ENCODE results near the gene LPAR1. TPM values are rescaled to one million over a fixed set of nuclear protein-coding genes. Genes with fewer than 3 reads are reported as not detected.

LPAR1 gene
- total RNA-seq, 1 experiment from 2014 or later = not detected

- in situ Hi-C loops (cut with HindIII; ENCODE audit: low pct_unique_long_range_greater_than_20kb, low sequenced_read_pairs) = no loop called here
Measured at GRCh38 chr9:111041902-111042301, 3.6 kb upstream of the LPAR1 start.

GRCh38 chr9:111040494-111040893 is 2.2 kb upstream of the LPAR1 start:
- in situ Hi-C loops (cut with HindIII; ENCODE audit: low pct_unique_long_range_greater_than_20kb, low sequenced_read_pairs) = no loop called here
- no peak for DNase-seq (ENCODE audit: low read depth, low spot score)

More at GRCh38 chr9:111041902-111042301, 3.6 kb upstream of the LPAR1 start:
- DNase-seq (ENCODE audit: low read depth, low spot score) = no peak

- in situ Hi-C loops (cut with HindIII; ENCODE audit: low pct_unique_long_range_greater_than_20kb, low sequenced_read_pairs) = no loop called here
Measured at GRCh38 chr9:111039231-111039906, 1.1 kb upstream of the LPAR1 start.

GRCh38 chr9:111037708-111038330 is 451 bp downstream of the LPAR1 start:
- DNase-seq (ENCODE audit: low read depth, low spot score) = no peak
- in situ Hi-C loops (cut with HindIII; ENCODE audit: low pct_unique_long_range_greater_than_20kb, low sequenced_read_pairs) = no loop called here

More at GRCh38 chr9:111039231-111039906, 1.1 kb upstream of the LPAR1 start:
- no peak for DNase-seq (ENCODE audit: low read depth, low spot score)

- in situ Hi-C loops (cut with HindIII; ENCODE audit: low pct_unique_long_range_greater_than_20kb, low sequenced_read_pairs) = no loop called here
- no peak for DNase-seq (ENCODE audit: low read depth, low spot score)
Measured at GRCh38 chr9:111037356-111037707, 938 bp downstream of the LPAR1 start.

GRCh38 chr9:111036946-111037345 is 1.3 kb downstream of the LPAR1 start:
- in situ Hi-C loops (cut with HindIII; ENCODE audit: low pct_unique_long_range_greater_than_20kb, low sequenced_read_pairs) = no loop called here
- no peak for DNase-seq (ENCODE audit: low read depth, low spot score)

DNA sequence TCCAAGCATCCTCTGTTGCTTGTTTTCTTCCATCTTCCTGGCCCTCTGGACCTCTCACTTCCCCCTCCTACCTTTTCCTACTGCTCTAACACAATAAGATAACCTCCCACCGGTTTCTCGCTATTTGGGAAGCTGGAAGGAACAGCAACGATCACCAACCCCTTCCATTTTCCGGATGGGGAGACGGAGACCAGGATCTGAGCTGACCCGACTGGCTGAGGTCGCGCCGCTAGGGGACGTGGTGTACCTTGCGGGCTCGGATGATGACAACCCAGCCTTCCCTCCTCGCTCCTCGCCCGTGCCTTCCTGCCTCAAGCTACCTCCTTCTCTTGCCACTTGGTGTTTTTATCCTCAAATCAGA is 1.9 kb downstream of the LPAR1 start:
- peak; percentile 23 for DNase-seq (ENCODE audit: low read depth, low spot score)
- in situ Hi-C loops (cut with HindIII; ENCODE audit: low pct_unique_long_range_greater_than_20kb, low sequenced_read_pairs) = no loop called here

DNA sequence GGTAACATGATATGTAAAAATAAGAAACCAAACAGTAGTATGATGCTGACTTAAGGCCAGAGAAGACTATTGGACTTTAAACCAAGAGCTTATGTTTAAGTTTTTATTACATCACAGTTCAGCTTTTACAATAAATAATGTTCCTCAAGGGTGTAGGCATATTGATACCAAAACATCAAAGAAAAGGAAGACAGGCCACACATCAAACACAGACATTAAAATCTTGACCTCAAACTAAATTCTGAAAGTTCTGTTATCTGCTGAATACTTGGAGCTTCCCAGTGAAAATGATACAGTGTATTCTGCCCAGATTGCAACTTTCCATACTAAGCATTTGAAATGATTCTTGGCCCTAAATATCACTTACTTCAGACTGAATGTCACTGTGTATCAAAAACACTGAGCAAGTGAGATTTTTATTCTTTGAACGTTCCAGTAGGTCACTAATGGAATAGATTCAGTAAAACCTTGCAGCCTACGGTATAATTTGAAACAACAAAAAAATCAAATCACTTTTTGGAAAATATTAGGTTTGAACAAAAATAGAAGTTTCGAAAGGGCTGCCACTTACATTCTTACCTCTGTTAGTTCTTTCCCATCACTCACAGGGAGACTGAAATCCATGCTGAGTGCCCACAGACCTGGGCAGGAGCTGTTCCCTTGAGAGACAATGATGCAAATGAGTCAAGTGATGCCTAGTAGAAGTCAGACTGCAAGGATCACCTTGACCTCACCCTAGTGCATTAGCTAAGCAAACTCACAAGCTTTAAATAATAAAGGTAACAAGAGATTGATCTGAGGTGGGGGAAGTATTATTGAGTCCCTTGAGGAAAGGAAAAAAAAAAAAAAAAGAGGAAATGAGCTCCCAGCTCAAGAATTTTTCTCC is 2.5 kb downstream of the LPAR1 start:
- in situ Hi-C loops (cut with HindIII; ENCODE audit: low pct_unique_long_range_greater_than_20kb, low sequenced_read_pairs) = no loop called here
- DNase-seq (ENCODE audit: low read depth, low spot score) = no peak

DNA sequence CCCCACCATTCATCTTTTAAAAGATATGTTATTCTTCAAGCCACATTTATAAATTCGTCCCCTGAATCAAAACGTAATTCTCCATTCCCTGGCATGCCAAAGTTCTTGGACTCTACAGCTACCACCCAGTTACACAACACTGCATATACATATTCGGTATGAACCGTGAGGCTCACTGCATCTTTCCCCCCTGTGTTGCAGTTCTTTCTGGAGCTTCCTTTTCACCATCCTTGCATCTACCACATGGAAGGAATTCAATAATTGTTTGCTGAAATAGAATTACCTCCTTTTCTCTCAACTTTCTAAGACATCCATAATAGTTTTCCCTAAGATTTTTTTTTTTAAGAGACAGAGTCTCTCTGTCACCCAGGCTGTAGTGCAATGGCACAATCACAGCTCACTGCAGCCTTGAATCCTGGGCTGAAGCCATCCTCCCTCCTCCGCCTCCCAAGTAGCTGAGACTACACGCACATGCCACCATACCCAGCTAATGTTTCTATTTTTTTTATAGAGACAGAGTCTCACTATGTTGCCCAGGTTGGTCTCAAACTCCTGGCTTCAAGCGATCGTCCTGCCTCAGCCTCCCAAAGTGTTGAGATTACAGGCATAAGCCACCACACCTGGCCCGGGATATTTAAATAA is 3.3 kb downstream of the LPAR1 start:
- no peak for DNase-seq (ENCODE audit: low read depth, low spot score)
- in situ Hi-C loops (cut with HindIII; ENCODE audit: low pct_unique_long_range_greater_than_20kb, low sequenced_read_pairs) = no loop called here

- in situ Hi-C loops (cut with HindIII; ENCODE audit: low pct_unique_long_range_greater_than_20kb, low sequenced_read_pairs) = no loop called here
- DNase-seq (ENCODE audit: low read depth, low spot score) = no peak
Measured at GRCh38 chr9:111034170-111034897, 3.9 kb downstream of the LPAR1 start.

- DNase-seq (ENCODE audit: low read depth, low spot score) = no peak
- in situ Hi-C loops (cut with HindIII; ENCODE audit: low pct_unique_long_range_greater_than_20kb, low sequenced_read_pairs) = no loop called here
Measured at GRCh38 chr9:111030492-111030891, 7.8 kb downstream of the LPAR1 start.

GRCh38 chr9:111029260-111029659 is 9.0 kb downstream of the LPAR1 start:
- DNase-seq (ENCODE audit: low read depth, low spot score) = no peak
- in situ Hi-C loops (cut with HindIII; ENCODE audit: low pct_unique_long_range_greater_than_20kb, low sequenced_read_pairs) = no loop called here

DNA sequence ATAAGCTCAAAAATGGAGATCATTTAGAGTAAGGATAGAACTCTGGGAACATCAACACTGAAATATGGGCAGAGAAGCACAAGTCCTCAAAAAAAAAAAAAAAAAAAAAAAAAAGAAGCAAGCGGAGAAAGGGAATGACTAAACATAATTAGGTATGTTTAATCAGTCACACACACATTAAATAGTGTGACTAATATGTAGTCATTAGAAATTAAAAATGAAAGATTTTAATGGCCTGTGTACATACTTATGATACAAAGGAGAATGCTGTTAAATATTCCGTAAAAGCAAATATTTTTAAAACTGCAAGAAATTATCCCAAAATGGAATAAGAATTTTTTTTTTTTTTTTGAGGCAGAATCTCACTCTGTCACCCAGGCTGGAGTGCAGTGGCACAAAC is 10.5 kb downstream of the LPAR1 start:
- DNase-seq (ENCODE audit: low read depth, low spot score) = no peak
- in situ Hi-C loops (cut with HindIII; ENCODE audit: low pct_unique_long_range_greater_than_20kb, low sequenced_read_pairs) = no loop called here

DNA sequence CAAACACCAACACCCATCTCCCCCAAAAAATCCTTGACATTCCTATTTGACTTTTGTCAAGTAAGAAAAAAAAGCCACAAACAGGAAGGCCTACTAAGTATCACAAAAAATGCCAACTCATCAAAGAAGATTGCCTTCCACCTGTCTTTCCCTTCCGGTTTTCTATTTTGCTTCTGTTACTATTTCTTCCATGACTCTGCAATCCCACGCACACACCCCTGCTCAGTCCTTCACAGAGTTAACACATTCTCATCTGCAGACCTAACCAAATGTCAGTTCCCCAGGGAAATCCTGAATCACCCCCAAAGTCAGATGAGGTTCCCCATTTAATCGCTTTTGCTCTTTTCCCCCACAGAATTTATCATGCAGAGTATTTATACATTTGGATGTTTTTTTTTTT is 15.1 kb downstream of the LPAR1 start:
- in situ Hi-C loops (cut with HindIII; ENCODE audit: low pct_unique_long_range_greater_than_20kb, low sequenced_read_pairs) = no loop called here
- DNase-seq (ENCODE audit: low read depth, low spot score) = no peak

DNA sequence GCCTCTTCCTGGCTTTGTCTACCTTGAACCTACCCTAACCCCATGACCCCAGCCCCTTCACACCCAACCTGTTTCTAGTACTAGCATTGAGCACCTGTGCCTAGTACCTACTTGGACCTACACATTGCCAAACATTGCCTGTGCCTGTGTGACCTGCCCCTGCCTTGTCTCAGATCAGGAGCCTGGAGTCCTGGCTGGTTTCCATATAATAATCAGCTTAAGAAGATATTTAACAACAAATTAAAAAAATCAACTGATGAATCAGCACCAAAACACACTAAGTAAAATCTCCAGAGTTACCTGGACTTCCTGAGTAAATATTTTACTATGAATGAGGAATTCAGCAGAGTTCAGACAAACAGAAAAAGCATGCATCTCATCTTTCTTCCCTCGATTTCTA is 17.7 kb downstream of the LPAR1 start:
- in situ Hi-C loops (cut with HindIII; ENCODE audit: low pct_unique_long_range_greater_than_20kb, low sequenced_read_pairs) = no loop called here
- DNase-seq (ENCODE audit: low read depth, low spot score) = no peak

DNA sequence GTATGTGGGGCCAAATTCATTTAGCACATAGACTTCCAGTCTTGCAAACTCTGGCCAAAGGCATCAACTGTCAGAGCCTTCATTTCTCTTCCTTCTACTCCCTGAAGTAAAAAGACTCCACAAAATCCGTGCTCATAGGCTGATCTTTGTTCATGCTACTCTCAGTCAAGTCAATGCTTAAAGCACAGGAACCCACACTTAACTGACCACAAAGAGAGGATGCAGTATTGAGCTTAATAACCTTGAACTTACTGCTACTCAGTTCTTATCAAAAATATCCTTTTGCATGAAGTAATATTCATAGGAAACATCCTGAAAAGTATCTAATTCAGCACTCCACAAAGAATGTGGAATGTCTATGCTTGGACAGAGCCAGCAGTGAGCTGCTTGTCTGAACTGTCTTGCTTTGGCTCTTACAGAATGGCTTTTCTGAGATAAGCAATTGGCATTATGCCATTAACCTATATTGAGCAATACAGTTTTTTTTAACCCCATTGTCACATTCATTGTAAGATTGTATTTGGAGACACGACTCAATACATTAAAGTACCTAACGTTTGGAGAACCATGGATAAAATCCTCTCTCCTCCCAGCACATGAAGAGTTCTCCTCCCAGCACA is 21.7 kb downstream of the LPAR1 start:
- in situ Hi-C loops (cut with HindIII; ENCODE audit: low pct_unique_long_range_greater_than_20kb, low sequenced_read_pairs) = no loop called here

DNA sequence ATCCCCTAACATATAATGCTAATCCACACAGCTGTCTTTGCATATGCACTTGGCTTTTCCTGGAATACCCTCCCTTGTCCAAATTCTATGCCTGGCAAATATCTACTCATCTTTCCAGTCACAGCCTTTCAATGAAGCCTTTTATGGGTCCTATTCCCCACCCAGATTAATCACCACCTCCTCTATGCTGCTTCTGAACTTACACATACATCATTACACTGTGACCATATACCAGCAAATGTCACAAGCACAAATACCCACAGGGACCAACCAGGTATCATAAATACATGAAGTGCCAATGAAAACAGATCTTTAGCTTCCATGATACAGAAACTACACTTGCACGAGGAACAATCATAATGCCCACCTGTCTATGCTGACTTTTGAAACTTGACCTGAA is 22.3 kb downstream of the LPAR1 start:
- no peak for DNase-seq (ENCODE audit: low read depth, low spot score)
- in situ Hi-C loops (cut with HindIII; ENCODE audit: low pct_unique_long_range_greater_than_20kb, low sequenced_read_pairs) = no loop called here

More for the DNA sequence above, 21.7 kb downstream of the LPAR1 start:
- no peak for DNase-seq (ENCODE audit: low read depth, low spot score)

Data from SK-MEL-5 (cell line).